Measurements from ENCODE around the gene ZNF850. TPM values are rescaled to one million over a fixed set of nuclear protein-coding genes. Genes with fewer than 3 reads are reported as not detected.

The ZNF850 gene
- total RNA-seq, 6 experiments from 2014 or later, result 0.68 to 1.1 (median 0.96) TPM

GRCh38 chr19:36687214-36688056 is 85.2 kb downstream of the ZNF850 start, which contains the start of gene ZNF567:
Gene ZNF567 (plus strand): TSS chr19:36687612. CDS start chr19:36694868, 7,256 bp downstream.
- no peaks in the 10 kb centered on the region for H3K27me3 ChIP-seq
- H3K4me3 ChIP-seq, result peak within 1 kb of the TSS; percentile 79 to 92 (median 84)
- TF ChIP-seq POLR2A (IDR thresholded peaks at IDR 0.05), result peak; percentile 66
- no peak for TF ChIP-seq CTCF (IDR thresholded peaks at IDR 0.05)
- peaks cover 0 to 17% (median 4%) of the 10 kb centered on the region in 4 donors for H3K4me1 ChIP-seq
- under 1% methylated on average over 23 of the region's 69 CpGs for WGBS (ENCODE audit: insufficient coverage, low coverage, low lambda C conversion rate, missing lambda C conversion rate)
- peak; percentile 98 to 99 (median 98) for DNase-seq
- peak; percentile 97 to 99 (median 98) for ATAC-seq
- peaks cover 0 to 19% (median 6%) of the 10 kb centered on the region in 4 donors for H3K36me3 ChIP-seq
- peaks cover 0 to 4% (median 0%) of the 10 kb centered on the region in 4 donors for H3K9me3 ChIP-seq
- intact Hi-C loops (cut with DNase I), result no loop called here
- H3K27ac ChIP-seq, result peak within 1 kb of the TSS in 2 of 3 donors; percentile 20 to 46

- H3K9me3 ChIP-seq, result peaks cover 0 to 2% (median 0%) of the 10 kb centered on the region in 4 donors
- no peaks in the 10 kb centered on the region for H3K27me3 ChIP-seq
- peaks cover 0 to 17% (median 4%) of the 10 kb centered on the region in 4 donors for H3K4me1 ChIP-seq
- peaks cover 0 to 14% (median 4%) of the 10 kb centered on the region in 4 donors for H3K36me3 ChIP-seq
- peak; percentile 13 to 33 (median 22) for ATAC-seq
- peak in 2 of 3 donors; percentile 30 to 51 for DNase-seq
- TF ChIP-seq CTCF (IDR thresholded peaks at IDR 0.05) (no peak), POLR2A (IDR thresholded peaks at IDR 0.05) (no peak)
- H3K4me3 ChIP-seq, result peak overlapping the region; percentile 79 to 92 (median 84)
- 13% methylated on average over 15 of the region's 20 CpGs for WGBS (ENCODE audit: insufficient coverage, low coverage, low lambda C conversion rate, missing lambda C conversion rate)
- H3K27ac ChIP-seq, result peak overlapping the region in 2 of 3 donors; percentile 20 to 43
- intact Hi-C loops (cut with DNase I), result no loop called here
These were observed 86.0 kb downstream of the ZNF850 start for GRCh38 chr19:36686365-36687213.

GRCh38 chr19:36685835-36686234 is 86.8 kb downstream of the ZNF850 start:
- no peaks in the 10 kb centered on the region for H3K9me3 ChIP-seq
- ATAC-seq (no peak), DNase-seq (no peak)
- no peaks in the 10 kb centered on the region for H3K27me3 ChIP-seq
- no peak for TF ChIP-seq CTCF (IDR thresholded peaks at IDR 0.05)
- no peak for TF ChIP-seq POLR2A (IDR thresholded peaks at IDR 0.05)
- peaks cover 0 to 11% (median 4%) of the 10 kb centered on the region in 4 donors for H3K36me3 ChIP-seq
- 80% methylated on average over 1 of the region's 2 CpGs for WGBS (ENCODE audit: insufficient coverage, low coverage, low lambda C conversion rate, missing lambda C conversion rate)
- no peak overlapping the region for H3K27ac ChIP-seq
- intact Hi-C loops (cut with DNase I), result no loop called here
- peaks cover 0 to 17% (median 4%) of the 10 kb centered on the region in 4 donors for H3K4me1 ChIP-seq
- no peak overlapping the region for H3K4me3 ChIP-seq

- TF ChIP-seq POLR2A (IDR thresholded peaks at IDR 0.05) (no peak), CTCF (IDR thresholded peaks at IDR 0.05) (no peak)
- H3K9me3 ChIP-seq, result peaks cover 0 to 4% (median 0%) of the 10 kb centered on the region in 4 donors
- intact Hi-C loops (cut with DNase I), result no loop called here
- no peak for DNase-seq
- no peaks in the 10 kb centered on the region for H3K4me1 ChIP-seq
- no peak overlapping the region for H3K4me3 ChIP-seq
- H3K27ac ChIP-seq, result no peak overlapping the region
- H3K27me3 ChIP-seq, result no peaks in the 10 kb centered on the region
- H3K36me3 ChIP-seq, result no peaks in the 10 kb centered on the region
- ATAC-seq, result no peak
These were observed 93.2 kb downstream of the ZNF850 start for GRCh38 chr19:36679455-36679854.
